Liver (tissue), 9 donors: ENCODE measurements around the gene NPIPA5. TPM values are rescaled to one million over a fixed set of nuclear protein-coding genes. Genes with fewer than 3 reads are reported as not detected.
"Not testable (repeated sequence)": the region's sequence is repeated elsewhere in the genome, so short reads cannot be mapped to it uniquely, and the experiment has no call there.

Experiments used
- DNase-seq: peaks from one replicate; pipeline ENCODE4 v3.0.0-alpha.2; 2017; ENCODE audit warnings: low spot score
- H3K27ac ChIP-seq, 2 donors: one replicate each; pipeline ENCODE4 v1.7.0; 2013; ENCODE audit warnings: inconsistent platforms in 2 of 2, low read length in 2 of 2, control low read depth in 1 of 2, low read depth in 1 of 2, mild to moderate bottlenecking in 1 of 2
- H3K27me3 ChIP-seq, 4 donors: one replicate each; pipeline versions ENCODE4 v1.6.1 to v1.7.0; 2013; ENCODE audit warnings: low read length in 3 of 4, inconsistent platforms in 1 of 4, mild to moderate bottlenecking in 1 of 4, moderate library complexity in 1 of 4; ENCODE audit not compliant: control insufficient read depth in 4 of 4, insufficient read depth in 4 of 4
- H3K36me3 ChIP-seq, 4 donors: one replicate each; pipeline versions ENCODE4 v1.6.1 to v1.7.0; 2013; ENCODE audit warnings: low read length in 3 of 4, mild to moderate bottlenecking in 3 of 4, low read depth in 1 of 4, moderate library complexity in 1 of 4; ENCODE audit not compliant: control insufficient read depth in 4 of 4, insufficient read depth in 3 of 4
- H3K4me1 ChIP-seq, 4 donors: one replicate each; pipeline versions ENCODE4 v1.6.1 to v1.7.0; 2013; ENCODE audit warnings: low read length in 3 of 4, mild to moderate bottlenecking in 3 of 4, moderate library complexity in 1 of 4; ENCODE audit not compliant: control insufficient read depth in 4 of 4, insufficient read depth in 4 of 4
- H3K4me3 ChIP-seq, 3 donors: one replicate each; pipeline versions ENCODE4 v1.6.1 to v1.7.0; 2013; ENCODE audit warnings: low read length in 3 of 3, control low read depth in 1 of 3, low read depth in 1 of 3, mild to moderate bottlenecking in 1 of 3
- H3K9ac ChIP-seq, 2 donors: one replicate each; pipeline ENCODE4 v1.7.0; 2013; ENCODE audit warnings: low read length in 2 of 2, mild to moderate bottlenecking in 2 of 2, moderate library complexity in 2 of 2, control low read depth in 1 of 2, low read depth in 1 of 2
- H3K9me3 ChIP-seq, 4 donors: one replicate each; pipeline versions ENCODE4 v1.6.1 to v1.7.0; 2013; ENCODE audit warnings: low read length in 3 of 4; ENCODE audit not compliant: control insufficient read depth in 4 of 4
- EGR1 ChIP-seq, 2 donors: IDR thresholded peaks; 2 replicates each; pipeline ENCODE4 v1.6.1; 2016 to 2018; ENCODE audit warnings: antibody characterized with exemption in 2 of 2, low read depth in 2 of 2
- FOXA2 ChIP-seq: IDR thresholded peaks from 2 replicates; pipeline ENCODE4 v1.6.1; 2016; ENCODE audit warnings: antibody characterized with exemption
- GABPA ChIP-seq, 2 donors: IDR thresholded peaks in 1 of 2; conservative IDR thresholded peaks in 1 of 2; 2 replicates each; pipeline ENCODE4 v1.6.1; 2016; ENCODE audit warnings: antibody characterized with exemption in 2 of 2, mild to moderate bottlenecking in 1 of 2, moderate library complexity in 1 of 2
- HNF4G ChIP-seq: IDR thresholded peaks from 2 replicates; pipeline ENCODE4 v1.6.1; 2016; ENCODE audit warnings: antibody characterized with exemption
- NR2F2 ChIP-seq: IDR thresholded peaks from 2 replicates; pipeline ENCODE4 v1.6.1; 2016; ENCODE audit warnings: antibody characterized with exemption
- REST ChIP-seq: IDR thresholded peaks from 2 replicates; pipeline ENCODE4 v1.6.1; 2016; ENCODE audit warnings: antibody characterized with exemption, mild to moderate bottlenecking
- RXRA ChIP-seq, 2 donors: IDR thresholded peaks; 2 replicates each; pipeline ENCODE4 v1.6.1; 2017 to 2018; ENCODE audit warnings: antibody characterized with exemption in 2 of 2, mild to moderate bottlenecking in 1 of 2
- YY1 ChIP-seq: IDR thresholded peaks from 2 replicates; pipeline ENCODE4 v1.6.1; 2016; ENCODE audit warnings: antibody characterized with exemption, mild to moderate bottlenecking
- ZBTB33 ChIP-seq: IDR thresholded peaks from 2 replicates; pipeline ENCODE4 v1.6.1; 2016; ENCODE audit warnings: antibody characterized with exemption
- WGBS: extraction: QIAGEN DNeasy Blood & Tissue Kit; methylation state at CpG from one replicate; pipeline ENCODE4 v1.1.7; 2013; 5-methylcytosine and 5-hydroxymethylcytosine counted together
- polyA plus RNA-seq, 2 donors: library from polyadenylated mRNA; stranded (reverse) in 1 of 2; unstranded in 1 of 2; fragments of 200-250 nt in 1 of 2; fragments of >200 nt in 1 of 2; fragmentation: Nextera tagmentation in 1 of 2; extraction: Ambion mirVana in 1 of 2; gene quantifications; one replicate each; pipeline versions ENCODE4 v1.2.1 to v1.2.3, GENCODE V29; 2013 to 2015
- total RNA-seq, 2 donors: library from RNA; depleted of rRNA; stranded (reverse); fragments of >200 nt; gene quantifications; one replicate each; pipeline ENCODE4 v1.2.3, GENCODE V29; 2014
- donor health status: healthy.
- donor health status: healthy.
- donor health status: healthy.
- donor health status: healthy.
- donor health status: healthy.

Gene NPIPA5
- total and polyA plus RNA-seq, 4 donors = 1.0 to 5.1 (median 1.8) TPM; not detected in 1

GRCh38 chr16:15415511-15415985 is 37.5 kb upstream of the NPIPA5 start:
- H3K36me3 ChIP-seq = no peaks in the 10 kb centered on the region
- no peaks in the 10 kb centered on the region for H3K27me3 ChIP-seq
- H3K9ac ChIP-seq = no peak overlapping the region
- no peaks in the 10 kb centered on the region for H3K4me1 ChIP-seq
- 87% methylated on average over 3 of the region's 3 CpGs for WGBS
- no peaks in the 10 kb centered on the region for H3K9me3 ChIP-seq
- H3K27ac ChIP-seq = no peak overlapping the region
- no peak for DNase-seq
- no peak overlapping the region for H3K4me3 ChIP-seq
- TF ChIP-seq REST (no peak), YY1 (no peak), FOXA2 (no peak), ZBTB33 (no peak), HNF4G (no peak), EGR1 (IDR thresholded peaks at IDR 0.05; ENCODE audit: low read depth in 2 of 2) (no peak), GABPA (IDR thresholded peaks at IDR 0.05 in 1 of 2, conservative IDR thresholded peaks at IDR 0.05 in 1 of 2) (no peak), RXRA (IDR thresholded peaks at IDR 0.05) (no peak), NR2F2 (no peak)

- 96% methylated on average over 6 of the region's 6 CpGs for WGBS
- H3K9ac ChIP-seq = not testable (repeated sequence)
Observed at GRCh38 chr16:15409476-15409875, 31.4 kb upstream of the NPIPA5 start.

GRCh38 chr16:15407756-15408155 is 29.7 kb upstream of the NPIPA5 start:
- not testable (repeated sequence) for H3K27me3 ChIP-seq, H3K9ac ChIP-seq, H3K27ac ChIP-seq, DNase-seq, H3K4me1 ChIP-seq, H3K36me3 ChIP-seq, H3K9me3 ChIP-seq, H3K4me3 ChIP-seq
- 92% methylated on average over 4 of the region's 4 CpGs for WGBS

More at GRCh38 chr16:15409476-15409875, 31.4 kb upstream of the NPIPA5 start:
- DNase-seq, H3K9me3 ChIP-seq, H3K27me3 ChIP-seq, H3K27ac ChIP-seq, H3K36me3 ChIP-seq, H3K4me3 ChIP-seq, H3K4me1 ChIP-seq: not testable (repeated sequence)
